ENCODE measurements around the gene FER1L5.

DNA sequence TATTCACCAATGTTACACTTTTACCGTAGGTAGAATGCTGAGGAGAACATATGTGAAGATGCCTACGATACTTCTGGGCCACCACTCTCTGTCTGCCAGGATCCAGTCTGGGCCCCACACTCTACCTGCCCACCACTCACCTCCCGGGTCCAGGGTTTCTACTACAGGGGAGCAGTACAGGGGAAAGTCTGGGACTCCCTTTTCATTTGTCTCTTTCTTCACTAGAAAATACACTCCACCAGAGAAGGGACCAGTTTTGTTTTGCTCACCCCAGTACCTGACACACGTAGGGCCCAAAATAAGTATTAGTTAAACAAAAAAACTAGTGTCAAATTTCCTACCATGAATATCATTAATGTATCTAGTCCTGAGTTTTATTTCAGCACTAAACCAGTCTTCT is 25.6 kb upstream of the FER1L5 start:
- TF ChIP-seq, protein P1, sequence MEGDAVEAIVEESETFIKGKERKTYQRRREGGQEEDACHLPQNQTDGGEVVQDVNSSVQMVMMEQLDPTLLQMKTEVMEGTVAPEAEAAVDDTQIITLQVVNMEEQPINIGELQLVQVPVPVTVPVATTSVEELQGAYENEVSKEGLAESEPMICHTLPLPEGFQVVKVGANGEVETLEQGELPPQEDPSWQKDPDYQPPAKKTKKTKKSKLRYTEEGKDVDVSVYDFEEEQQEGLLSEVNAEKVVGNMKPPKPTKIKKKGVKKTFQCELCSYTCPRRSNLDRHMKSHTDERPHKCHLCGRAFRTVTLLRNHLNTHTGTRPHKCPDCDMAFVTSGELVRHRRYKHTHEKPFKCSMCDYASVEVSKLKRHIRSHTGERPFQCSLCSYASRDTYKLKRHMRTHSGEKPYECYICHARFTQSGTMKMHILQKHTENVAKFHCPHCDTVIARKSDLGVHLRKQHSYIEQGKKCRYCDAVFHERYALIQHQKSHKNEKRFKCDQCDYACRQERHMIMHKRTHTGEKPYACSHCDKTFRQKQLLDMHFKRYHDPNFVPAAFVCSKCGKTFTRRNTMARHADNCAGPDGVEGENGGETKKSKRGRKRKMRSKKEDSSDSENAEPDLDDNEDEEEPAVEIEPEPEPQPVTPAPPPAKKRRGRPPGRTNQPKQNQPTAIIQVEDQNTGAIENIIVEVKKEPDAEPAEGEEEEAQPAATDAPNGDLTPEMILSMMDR (IDR thresholded peaks at IDR 0.05 in 8 of 11, conservative IDR thresholded peaks at IDR 0.05 in 3 of 11), result no peak
- no peak for TF ChIP-seq POLR2A (IDR thresholded peaks at IDR 0.05)
- no peak for TF ChIP-seq POLR2AphosphoS5 (IDR thresholded peaks at IDR 0.05)

Measured in spleen (tissue), 7 donors.